ENCODE measurements around the gene IRF2.

IRF2 gene

GRCh38 chr4:184432127-184432922 is 42.0 kb downstream of the IRF2 start:
- FAIRE-seq (no peak), DNase-seq (ENCODE audit: insufficient read length, low spot score) (no peak)
- TF ChIP-seq CTCF (IDR thresholded peaks at IDR 0.05; ENCODE audit: insufficient read depth, missing control alignments), result no peak

GRCh38 chr4:184430163-184430562 is 44.2 kb downstream of the IRF2 start:
- DNase-seq (ENCODE audit: insufficient read length, low spot score) (no peak), FAIRE-seq (no peak)
- TF ChIP-seq CTCF (IDR thresholded peaks at IDR 0.05; ENCODE audit: insufficient read depth, missing control alignments), result no peak

- DNase-seq (ENCODE audit: insufficient read length, low spot score) (no peak), FAIRE-seq (no peak)
- TF ChIP-seq CTCF (IDR thresholded peaks at IDR 0.05; ENCODE audit: insufficient read depth, missing control alignments), result no peak
Measured at GRCh38 chr4:184428787-184429186, 45.6 kb downstream of the IRF2 start.

- no peak for DNase-seq (ENCODE audit: insufficient read length, low spot score)
- FAIRE-seq, result no peak
- no peak for TF ChIP-seq CTCF (IDR thresholded peaks at IDR 0.05; ENCODE audit: insufficient read depth, missing control alignments)
Measured at GRCh38 chr4:184427687-184428086, 46.7 kb downstream of the IRF2 start.

- FAIRE-seq (no peak), DNase-seq (ENCODE audit: insufficient read length, low spot score) (no peak)
- TF ChIP-seq CTCF (IDR thresholded peaks at IDR 0.05; ENCODE audit: insufficient read depth, missing control alignments), result no peak
Measured at GRCh38 chr4:184427093-184427492, 47.3 kb downstream of the IRF2 start.

GRCh38 chr4:184424993-184425758 is 49.2 kb downstream of the IRF2 start:
- TF ChIP-seq CTCF (IDR thresholded peaks at IDR 0.05; ENCODE audit: insufficient read depth, missing control alignments), result no peak
- no peak for DNase-seq (ENCODE audit: insufficient read length, low spot score)

GRCh38 chr4:184424279-184424678 is 50.1 kb downstream of the IRF2 start:
- no peak for TF ChIP-seq CTCF (IDR thresholded peaks at IDR 0.05; ENCODE audit: insufficient read depth, missing control alignments)
- no peak for FAIRE-seq
- no peak for DNase-seq (ENCODE audit: insufficient read length, low spot score)

More at GRCh38 chr4:184424993-184425758, 49.2 kb downstream of the IRF2 start:
- FAIRE-seq, result no peak
